Activated CD4-positive, alpha-beta T cell treated with anti-CD3 and anti-CD28 coated beads, Interleukin-2, amount 50 U/mL, for 16 hours (primary cell): ENCODE data around the gene CAPN14.

Source experiments
- DNase-seq: peaks from one replicate; pipeline ENCODE4 v3.0.0-alpha.2; 2020

Gene CAPN14

DNA sequence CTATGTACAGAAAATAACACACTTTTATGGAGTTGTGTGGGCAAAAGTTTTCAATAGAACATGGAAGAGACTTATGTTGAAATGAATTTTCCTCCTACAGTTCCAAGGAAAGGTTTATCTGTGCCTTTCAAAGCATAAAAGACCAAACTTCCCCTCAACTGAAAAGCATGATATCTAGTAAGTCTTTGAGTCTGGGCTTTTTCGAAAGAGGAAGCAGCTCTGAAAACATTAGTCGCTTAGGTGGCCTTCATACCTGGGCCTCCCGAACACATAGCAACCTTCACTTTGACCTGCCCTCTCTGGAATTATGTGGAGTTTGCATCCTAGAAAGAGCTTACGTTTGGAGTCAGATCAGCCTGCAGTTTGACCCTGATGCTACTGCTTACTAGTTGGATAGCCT is 4.8 kb upstream of the CAPN14 start:
- no peak for DNase-seq

DNA sequence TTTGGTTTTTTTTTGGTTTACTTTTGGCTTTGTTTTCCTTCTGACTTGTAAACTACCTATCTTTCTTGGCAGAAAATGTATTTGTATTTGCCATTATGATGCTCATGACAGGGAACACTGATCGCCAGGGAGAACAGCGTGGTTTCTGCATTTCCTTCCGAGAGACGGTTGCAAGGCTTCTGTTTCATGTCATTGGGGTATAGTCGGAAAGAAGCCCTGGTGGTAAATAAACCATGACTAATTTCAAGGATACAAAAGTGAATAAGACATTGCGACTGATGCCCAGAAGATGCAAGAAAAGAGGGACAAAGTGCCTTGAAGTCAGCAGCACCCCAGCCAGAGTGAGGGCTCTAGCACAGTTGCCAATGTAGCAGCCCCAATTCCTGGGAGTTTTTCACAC is 4.2 kb upstream of the CAPN14 start:
- DNase-seq: peak; percentile 60

DNA sequence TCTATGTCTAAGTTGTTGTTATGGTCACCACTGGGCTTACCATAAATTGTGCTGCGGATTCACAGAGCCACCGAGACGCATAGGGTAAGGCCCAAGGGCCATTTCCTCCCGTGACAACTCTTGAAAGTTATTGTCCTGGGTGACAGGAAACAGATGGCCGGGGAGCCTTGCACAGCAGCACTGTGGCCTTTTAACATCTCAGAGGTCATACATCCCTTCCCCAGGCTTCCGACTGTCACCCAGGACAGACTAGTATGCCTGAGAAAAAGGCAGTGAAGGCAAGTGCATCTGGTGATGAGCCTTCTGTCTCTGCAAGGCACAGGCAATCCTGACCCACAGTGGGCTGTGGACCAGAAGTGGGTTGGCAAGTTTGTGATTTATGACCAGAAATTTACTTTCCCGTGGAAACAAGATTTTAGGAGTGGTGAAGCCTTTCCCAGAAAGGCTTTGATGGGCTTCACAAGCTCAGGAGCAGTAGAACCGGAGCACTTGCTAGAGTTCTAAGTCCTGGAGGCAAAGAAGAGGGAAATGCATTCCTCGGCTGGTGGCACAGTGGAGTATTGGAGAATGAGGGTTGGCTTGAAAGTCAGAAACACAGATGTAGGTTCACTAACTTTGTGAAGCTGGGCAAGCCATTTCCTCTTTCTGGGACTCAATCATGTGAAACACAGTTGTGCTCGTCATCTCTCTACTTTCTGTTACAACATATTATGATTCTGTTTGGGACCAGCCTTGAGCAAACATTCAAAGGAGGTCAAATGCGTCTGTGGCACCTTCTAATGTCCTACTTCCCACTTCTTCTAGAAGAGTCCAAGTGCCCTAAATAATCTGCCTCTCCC is 2.0 kb upstream of the CAPN14 start:
- DNase-seq: peak; percentile 42

DNA sequence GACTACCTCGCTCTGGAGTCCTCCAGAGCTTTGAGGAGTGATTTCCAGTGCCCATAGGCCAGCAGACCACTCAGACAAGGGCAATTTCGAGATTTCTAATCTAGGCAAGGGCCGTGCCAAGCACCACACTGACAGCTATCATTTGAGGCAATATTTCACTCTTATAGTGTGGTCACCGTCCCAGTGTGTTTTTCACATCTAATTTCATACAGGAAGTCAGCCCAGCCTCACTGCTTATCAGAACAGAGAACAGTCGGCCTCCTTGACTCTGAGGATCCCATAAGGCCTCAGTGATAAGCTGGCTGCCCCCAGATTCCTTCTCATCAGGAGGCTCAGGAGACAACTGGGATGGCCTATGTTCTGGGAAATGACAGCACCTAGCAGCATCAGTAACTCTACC is 581 bp downstream of the CAPN14 start:
- peak; percentile 50 for DNase-seq

DNA sequence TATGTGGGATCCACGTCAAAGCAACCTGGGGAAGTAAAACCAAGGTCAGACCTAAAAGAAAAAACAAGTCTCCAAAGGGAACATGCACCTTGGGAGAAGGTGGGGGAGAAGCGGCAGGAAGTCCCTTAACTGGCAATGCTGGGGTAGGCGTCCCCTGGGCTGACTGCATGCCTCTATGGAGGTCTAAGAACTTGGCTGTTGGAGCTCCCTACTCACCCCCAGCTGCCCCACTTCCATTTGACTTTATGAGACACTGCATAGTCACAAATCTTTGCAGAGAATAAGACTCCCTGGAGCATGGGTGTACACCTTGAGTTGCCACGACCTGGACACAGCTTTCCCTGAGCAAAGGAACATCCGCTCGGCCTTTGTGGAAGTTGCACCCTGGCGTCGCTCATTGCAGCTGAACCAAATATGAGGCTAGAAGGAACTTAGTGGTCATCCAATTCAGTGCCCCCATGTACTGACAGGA is 2.8 kb downstream of the CAPN14 start:
- no peak for DNase-seq

DNA sequence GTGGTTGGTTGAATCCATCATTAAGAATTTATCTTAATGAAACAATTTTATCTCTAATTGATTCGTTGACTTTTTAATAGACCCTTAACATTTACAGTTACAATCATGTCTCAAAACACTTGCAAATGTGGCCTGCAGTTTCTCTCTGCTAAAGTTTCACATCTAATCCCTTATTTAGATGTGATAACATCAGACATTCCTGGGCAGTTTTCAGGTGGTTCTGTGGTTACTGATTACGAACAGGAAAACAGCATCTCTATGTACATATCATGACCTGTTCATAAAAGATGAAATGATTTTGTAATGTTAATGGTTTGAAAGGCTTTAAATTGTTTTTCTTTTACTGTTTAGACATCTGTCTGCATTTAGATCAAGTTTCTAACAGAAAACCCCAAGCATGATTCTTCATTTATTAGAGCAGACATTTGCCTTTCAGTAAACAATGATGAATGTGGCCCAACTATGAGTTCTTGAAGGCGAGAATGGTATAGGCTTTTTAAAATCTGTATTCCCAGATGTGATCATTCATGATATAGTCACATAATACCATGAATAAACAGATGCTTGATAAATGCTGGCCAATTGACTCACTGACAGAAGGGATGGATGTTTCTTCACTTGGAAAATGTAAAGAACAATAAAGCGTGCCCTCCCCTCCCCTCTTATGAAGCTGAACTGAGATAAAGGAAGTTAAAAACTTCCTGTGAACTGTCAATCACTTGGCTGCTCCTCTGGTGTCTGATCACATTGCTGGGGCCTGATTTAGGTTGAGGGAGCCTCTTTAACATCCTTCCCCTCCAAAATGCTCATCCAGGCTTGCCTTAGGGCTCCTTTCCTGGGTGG is 3.5 kb downstream of the CAPN14 start:
- no peak for DNase-seq

DNA sequence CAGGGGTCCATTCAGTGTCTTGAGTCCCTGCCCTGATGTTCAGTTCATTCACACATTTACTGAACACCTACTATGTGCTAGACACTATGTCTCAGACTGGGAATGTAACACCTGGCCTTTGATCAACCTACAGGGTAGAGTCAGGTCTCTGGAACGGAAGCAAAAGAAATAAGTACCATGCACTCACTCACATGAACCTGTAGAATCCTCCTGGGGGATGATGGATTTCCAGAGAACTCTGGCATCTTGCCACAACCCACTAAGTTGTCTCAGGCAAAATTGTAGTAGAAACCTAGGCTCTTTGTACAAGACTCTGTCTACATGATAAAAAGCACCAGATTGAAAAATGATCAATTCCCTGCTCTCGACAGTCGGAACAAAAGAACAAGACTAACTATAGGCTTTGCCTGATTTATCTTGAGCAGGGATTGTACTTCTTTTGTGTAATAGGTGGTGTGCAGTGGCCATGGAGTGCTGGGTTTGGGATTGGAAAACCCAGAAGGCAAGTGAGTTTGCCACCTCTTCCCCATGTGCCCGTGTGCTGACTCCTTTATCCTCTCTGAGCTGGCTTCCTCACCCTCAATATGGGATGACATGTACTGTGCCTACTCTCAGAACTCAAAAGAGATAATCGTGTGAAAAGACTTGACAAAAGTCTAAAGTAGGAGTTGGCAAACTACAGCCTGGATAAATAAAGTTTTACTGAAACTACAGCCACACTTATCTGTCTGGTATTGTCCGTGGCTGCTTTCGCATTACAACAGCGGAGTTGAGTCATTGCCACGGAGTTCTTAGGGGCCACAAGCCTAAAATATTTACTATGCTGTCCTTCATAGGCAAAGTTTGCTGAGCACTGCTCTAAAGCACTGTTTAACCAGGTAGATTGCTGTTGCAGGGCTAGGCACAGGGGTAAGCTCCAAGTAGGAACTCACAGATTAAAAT is 4.4 kb downstream of the CAPN14 start:
- no peak for DNase-seq

DNA sequence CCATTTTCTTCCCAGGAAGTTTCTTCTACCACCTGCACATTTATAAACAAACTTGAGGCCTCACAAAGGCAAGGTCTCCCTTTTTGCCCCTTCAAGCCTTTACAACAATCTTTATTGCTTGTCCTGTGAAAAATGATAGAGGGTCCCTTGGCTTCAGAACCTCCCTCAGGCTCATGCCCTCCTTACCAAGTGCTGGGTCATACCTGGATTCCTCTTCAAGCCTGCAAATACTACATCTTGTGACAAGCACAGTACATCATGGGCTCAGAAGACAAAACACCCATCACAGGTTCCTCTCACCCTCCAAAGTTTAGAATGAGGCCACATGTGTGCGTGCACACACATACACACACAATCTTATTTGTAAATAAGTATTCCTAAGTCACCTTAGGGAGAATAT is 9.1 kb downstream of the CAPN14 start:
- DNase-seq: no peak

DNA sequence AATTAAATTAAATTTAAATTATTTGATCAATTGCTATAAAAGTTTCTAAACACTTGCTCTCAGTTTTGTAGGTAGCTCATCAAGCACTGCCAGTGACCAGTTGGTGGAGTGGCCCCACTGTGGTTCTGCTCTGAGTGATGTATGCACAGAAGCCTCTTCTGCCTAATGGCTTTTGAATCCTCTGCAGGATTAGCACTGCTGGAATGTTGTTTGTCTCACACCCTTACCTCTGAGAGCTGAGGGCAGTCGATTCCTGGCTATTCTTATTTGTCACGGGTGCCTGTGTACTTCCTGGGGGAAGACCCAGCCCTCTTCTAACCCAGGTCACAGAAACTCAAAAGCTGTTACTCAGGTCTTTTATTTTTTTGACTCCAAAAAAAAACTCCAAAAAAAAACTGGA is 9.5 kb downstream of the CAPN14 start:
- DNase-seq: no peak

DNA sequence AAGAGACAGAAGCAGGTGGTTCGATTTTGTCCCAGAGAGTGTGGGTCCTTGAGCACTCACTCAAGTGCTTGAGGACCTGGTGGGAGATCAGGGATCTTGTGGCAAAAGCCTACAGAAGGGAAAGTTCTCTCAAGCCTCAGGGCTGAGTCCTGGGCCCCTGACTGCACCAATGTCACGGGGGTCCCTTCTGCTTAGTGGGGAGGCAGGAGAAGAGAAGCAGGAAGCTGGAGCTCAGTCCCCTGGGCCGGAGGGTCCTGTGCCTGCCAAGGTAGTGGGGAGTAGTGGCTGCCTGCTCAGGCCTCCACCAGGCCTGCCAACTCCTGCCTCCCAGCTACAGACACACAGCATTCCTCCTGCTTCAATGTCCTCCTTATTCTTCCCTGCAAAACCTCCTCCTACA is 11.7 kb downstream of the CAPN14 start:
- DNase-seq: no peak

DNA sequence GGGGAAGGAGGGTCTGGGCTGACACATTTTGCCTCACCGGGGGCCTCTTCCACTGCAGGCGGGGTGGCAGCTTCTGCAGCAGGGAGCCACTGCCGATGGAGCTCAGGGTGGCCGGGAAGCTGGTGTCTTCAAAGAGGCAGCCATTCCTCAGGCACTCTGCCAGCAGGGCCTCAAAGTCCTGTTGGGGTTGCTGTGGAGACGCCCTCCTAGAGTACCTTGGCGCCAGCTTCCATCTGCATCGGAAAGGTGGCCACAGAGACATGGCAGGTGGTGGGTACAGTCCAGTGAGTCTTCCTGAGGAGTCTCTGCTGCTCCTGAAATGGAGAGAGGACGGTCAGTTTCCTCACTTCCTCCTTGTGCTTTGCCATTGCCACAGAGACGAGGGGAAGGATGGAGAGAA is 12.1 kb downstream of the CAPN14 start:
- DNase-seq: no peak

DNA sequence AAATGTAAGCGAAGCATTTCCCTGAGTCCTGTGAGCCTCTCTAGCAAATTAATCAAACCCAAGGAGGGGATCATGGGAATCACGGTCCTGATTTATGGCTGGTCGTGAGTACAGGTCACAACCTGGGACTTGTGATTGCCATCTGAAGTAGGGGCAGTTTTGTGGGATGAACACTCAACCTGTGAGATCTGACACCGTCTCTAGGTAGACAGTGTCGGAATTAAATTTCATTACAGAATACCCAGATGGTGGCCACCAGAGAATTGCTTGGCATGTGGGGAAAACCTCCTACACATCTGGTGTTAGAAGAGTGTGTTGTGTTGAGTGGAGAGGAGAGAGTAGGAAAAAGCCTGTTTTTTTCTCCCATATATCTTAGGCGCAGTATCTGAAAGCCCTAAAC is 12.5 kb downstream of the CAPN14 start:
- DNase-seq: no peak

DNA sequence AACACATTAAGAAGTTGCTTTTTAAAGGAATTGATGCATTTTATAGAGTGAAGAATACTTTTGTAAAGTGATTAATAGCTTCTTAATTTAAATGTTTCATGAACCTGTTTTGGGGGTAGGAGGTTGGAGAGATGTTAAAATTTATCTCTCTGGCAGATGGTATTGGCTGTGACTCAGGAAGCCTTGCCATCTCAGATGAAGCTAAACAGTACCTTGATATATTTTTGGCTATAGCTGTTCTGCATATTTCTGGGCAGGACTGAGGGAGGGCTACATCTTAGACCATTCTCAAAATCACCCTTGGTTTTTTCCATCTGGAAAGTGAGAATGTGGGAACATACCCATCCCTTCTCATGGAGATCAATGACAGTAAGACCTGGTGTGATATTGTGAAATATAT is 13.4 kb downstream of the CAPN14 start:
- DNase-seq: no peak

DNA sequence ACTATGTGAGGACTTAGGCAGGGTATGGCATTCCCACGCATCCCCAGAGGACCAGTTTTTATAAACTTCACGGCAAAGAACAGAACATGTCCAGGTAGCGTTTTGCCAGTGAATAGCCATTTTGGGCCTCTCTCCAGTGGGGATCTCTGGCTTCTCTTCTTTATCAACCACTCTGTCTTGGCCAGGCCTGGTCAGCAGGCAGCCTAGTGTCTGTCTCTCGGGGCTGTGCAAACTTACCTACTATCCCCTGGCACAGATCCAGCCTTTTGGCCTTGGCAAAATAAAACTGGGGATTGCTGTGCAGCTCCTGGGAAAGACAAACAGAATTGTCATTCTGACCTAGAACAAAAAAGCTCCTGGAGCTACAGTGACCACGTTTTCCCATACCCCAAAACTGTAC is 14.5 kb downstream of the CAPN14 start:
- DNase-seq: no peak

DNA sequence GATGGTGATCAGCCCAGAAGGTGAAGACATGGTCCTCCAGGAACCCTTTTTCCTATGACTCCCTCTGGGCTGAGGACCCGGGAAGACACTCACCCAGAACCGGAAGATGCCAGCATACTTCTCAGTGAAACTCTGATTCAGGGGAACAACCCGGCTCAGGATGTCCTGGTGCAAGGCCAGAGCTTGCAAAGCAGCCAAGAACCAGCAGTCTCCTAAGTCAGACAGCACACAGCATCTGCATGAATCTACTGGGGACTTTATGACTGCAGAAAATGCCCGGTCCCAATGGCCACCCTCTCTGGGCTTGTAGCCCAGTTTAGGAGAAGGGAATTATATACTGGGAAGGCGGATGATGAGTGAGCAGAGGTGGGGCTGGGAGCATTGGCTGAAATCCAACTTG is 15.3 kb downstream of the CAPN14 start:
- DNase-seq: no peak

DNA sequence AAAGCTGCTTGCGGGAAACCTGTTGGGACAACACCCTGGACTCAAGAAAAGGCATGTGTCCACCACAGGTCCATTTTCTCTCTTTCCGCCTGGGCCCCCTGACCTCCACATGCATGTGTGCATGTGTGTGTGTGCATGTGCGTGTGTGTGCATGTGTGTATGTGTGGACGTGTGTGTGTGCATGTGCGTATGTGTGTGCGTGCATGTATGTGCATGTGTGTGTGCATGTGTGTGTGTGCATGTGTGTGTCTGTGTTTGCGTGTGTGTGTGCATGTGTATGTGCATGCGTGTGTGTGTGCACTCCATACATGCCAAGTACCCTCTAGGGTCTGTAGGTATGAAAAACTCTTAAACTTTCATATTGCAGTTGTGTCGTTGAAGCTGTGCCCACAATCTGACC is 16.3 kb downstream of the CAPN14 start:
- DNase-seq: no peak

DNA sequence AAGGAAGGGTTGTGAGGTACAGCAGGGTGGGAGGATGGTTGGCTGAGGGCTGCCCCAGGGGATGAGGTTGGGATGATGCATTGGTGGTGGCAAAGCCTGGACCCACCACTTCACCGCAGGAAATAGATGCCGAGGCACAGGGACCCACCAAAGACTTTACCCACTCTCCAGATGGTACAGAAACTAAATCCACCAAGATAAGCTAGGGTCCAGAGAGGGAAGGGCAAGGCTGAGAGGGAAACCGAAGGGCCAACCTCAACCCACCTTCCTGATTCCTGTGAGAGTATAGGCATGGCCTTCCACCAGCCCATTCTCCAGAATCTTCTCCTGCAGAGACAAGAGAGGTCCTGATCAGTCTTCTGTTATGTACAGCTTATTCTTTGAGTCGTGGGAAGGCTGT is 18.1 kb downstream of the CAPN14 start:
- DNase-seq: no peak

DNA sequence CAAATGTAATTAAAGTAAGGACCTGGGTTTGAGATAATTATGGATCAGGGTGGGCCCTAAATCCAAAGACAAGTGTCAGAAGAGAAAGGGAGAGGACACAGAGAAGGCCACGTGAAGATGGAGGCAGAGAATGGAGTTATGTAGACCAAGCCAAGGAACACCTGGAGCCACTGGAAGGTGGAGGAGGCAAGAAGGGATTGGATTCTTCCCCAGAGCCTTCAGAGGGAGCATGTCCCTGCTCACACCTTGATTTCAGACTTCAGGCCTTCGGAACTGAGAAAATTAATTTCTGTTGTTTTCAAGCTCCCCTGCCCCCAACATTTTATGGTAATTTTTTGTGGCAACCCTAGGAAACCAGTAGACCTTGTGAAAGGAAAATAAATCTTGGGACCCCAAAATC is 19.6 kb downstream of the CAPN14 start:
- no peak for DNase-seq

DNA sequence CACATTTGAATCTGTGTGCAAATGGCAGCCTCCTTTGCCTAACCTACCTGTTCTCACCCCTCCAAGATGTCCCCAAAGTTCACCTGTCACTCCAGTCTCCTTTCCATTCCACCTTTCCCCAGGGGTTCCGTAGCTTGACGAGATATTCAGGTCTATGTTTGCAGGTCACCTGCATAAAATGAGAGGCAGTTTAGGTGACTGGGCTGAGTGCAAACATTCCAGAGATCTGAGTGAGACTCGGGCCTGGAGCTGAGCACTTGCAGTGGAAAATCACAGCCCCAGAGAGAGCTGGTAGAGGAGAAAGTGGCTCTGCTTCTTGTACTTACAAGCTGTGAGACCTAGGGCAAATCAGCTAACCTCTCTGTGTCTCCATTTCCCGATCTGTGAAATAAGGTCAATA is 20.1 kb downstream of the CAPN14 start:
- no peak for DNase-seq

DNA sequence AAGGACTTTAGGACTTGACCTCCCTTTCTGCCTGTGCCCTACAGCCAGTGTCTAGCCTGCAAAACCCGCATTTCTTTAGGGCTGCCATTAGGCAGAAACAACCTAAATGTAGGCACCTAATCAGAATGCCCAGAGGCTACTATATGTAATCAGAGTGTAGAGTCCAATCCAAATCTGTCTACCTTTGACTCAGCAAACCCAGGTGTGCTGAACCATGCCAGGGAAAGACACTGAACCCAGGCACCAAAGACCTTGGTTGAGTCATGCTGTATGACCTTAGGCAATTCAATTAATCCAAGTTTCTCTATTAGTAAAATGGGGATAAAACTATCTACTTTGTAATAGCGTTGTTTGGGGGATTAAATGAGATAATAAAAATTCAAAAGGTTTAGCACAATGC is 20.7 kb downstream of the CAPN14 start:
- no peak for DNase-seq

DNA sequence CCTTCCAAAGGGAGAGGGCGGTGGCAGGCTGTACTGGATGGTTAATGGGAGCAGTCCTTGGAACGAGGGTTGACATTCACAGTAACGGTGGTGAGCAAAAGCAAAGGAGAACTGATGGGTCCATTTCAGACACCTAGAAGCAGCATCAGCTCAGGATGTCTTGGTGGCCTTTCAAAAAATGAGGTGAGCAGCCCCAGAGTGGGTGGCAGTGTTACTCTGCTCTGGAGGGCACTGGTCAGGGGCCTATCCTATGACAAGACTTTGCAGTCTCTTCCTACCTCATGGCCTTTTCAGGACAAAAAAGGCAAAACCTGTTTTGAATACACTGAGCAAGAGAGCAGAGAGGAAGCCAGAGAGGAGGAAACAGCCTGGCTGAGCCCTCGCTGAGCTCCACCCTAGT is 23.5 kb downstream of the CAPN14 start:
- no peak for DNase-seq

DNA sequence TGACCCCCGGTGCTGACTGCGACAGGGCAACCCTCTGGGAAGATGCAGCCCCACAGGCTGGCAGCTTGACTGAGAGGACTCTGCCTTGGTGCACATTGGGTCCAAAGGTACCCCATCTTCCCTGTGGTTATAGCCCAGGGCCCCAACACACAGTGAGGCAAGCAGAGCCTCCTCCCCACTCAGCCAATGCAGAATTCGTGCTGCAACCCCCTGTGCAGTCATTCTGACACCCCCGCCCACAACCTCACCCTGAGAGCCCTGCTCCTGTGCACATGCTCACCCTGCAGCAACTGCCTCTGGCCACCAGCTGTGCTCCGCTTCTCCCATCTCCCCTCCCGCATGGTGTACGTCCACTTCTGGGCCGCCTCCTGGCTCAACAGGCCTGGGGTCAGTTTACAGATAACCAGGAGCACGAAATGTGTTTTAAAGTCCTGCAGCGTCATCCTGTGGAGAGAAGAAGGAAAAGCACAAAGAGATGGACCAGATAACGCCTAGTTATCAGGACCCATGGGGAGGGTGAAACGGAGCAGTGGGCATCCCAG is 24.4 kb downstream of the CAPN14 start:
- no peak for DNase-seq

DNA sequence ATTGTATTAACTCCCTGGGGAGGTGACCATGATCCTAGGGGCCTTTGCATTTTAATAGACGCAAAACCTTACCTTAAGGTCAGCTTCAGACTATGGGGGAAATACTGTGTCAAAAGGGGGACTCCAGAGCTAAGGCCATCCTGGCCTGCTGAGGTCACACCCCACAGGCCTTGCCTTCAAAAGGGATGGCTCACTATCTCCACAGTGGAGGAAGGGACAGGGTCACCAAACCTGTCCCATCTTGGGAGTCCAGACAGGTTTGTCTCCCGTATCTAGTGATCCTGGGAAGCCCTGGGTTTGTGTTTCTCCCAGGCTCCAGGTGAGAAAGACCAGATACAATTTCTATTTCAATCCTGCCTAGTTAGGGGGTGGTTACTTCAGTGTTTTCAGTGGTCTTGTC is 24.9 kb downstream of the CAPN14 start:
- DNase-seq: no peak
